Panc1 (cell line): ENCODE results near the gene CADM1. TPM values are rescaled to one million over a fixed set of nuclear protein-coding genes. Genes with fewer than 3 reads are reported as not detected.

Source experiments
- ATAC-seq: fragments of 200-7000 bp; cut with Tn5 transposase; 2 replicates; pipeline ENCODE4 v1.9.1; 2020; ENCODE audit warnings: mild to moderate bottlenecking, moderate library complexity
- BruUV-seq: library from RNA; stranded (reverse); fragments of 400-500 nt; replicated peaks from 2 replicates; lab custom pipeline; 2021; lab: Mats Ljungman, UMichigan
- CTCF ChIA-PET: fragments of 300-600 bp; sonication (Branson Sonifier 250); formaldehyde crosslinking; loops from one replicate; lab custom pipeline; 2022; ENCODE audit warnings: antibody characterized with exemption; lab: Charles Lee
- POLR2A ChIA-PET: fragments of 300-600 bp; sonication (Branson Sonifier 250); formaldehyde crosslinking; loops from one replicate; lab custom pipeline; 2022; ENCODE audit warnings: antibody characterized with exemption; lab: Charles Lee
- DNase-seq: peaks from one replicate; pipeline ENCODE4 v3.0.0-alpha.2; 2010; ENCODE audit warnings: low read depth, low spot score
- H3K27ac ChIP-seq: 2 replicates; pipeline ENCODE4 v1.5.1; 2011; ENCODE audit warnings: mild to moderate bottlenecking, low read length, inconsistent platforms
- H3K27me3 ChIP-seq: fragments of 200-500 bp; sonication (Bioruptor generic); 2 replicates; pipeline ENCODE4 v1.6.0; 2014; ENCODE audit warnings: low read length, inconsistent platforms; ENCODE audit not compliant: control insufficient read depth, insufficient read depth
- H3K36me3 ChIP-seq: fragments of 200-500 bp; sonication (Bioruptor generic); 2 replicates; pipeline ENCODE4 v1.5.1; 2014; ENCODE audit warnings: inconsistent platforms, mild to moderate bottlenecking, low read length, moderate library complexity; ENCODE audit not compliant: control insufficient read depth, insufficient read depth
- H3K4me1 ChIP-seq: 2 replicates; pipeline ENCODE4 v1.5.1; 2011; ENCODE audit warnings: inconsistent platforms, mild to moderate bottlenecking, low read length, moderate library complexity; ENCODE audit not compliant: control insufficient read depth, insufficient read depth
- H3K4me3 ChIP-seq, 2 experiments: 2 replicates each; pipeline ENCODE4 v1.5.1; 2011 to 2012; ENCODE audit warnings: low read depth in 2 of 2, low read length in 2 of 2, mild to moderate bottlenecking in 2 of 2, inconsistent platforms in 1 of 2, moderate library complexity in 1 of 2
- H3K9me3 ChIP-seq: fragments of 200-500 bp; sonication (Bioruptor generic); 2 replicates; pipeline ENCODE4 v1.5.1; 2014; ENCODE audit warnings: low read depth, mild to moderate bottlenecking, inconsistent platforms, low read length, moderate library complexity; ENCODE audit not compliant: control insufficient read depth, insufficient read depth
- CTCF ChIP-seq: fragments of 450-650 bp; IDR thresholded peaks from 2 replicates; pipeline ENCODE4 v1.5.1; 2017; ENCODE audit warnings: mild to moderate bottlenecking
- POLR2AphosphoS5 ChIP-seq: IDR thresholded peaks from 2 replicates; pipeline ENCODE4 v1.6.1; 2012; ENCODE audit warnings: mild to moderate bottlenecking, low read depth, low read length, moderate library complexity
- REST ChIP-seq, 2 experiments: IDR thresholded peaks; 2 replicates each; pipeline ENCODE4 v1.6.1; 2011 to 2012; ENCODE audit warnings: low read depth in 2 of 2, control low read depth in 1 of 2, low read length in 1 of 2, mild to moderate bottlenecking in 1 of 2, moderate library complexity in 1 of 2; ENCODE audit not compliant: insufficient read depth in 1 of 2
- SIN3A ChIP-seq: IDR thresholded peaks from 2 replicates; pipeline ENCODE4 v1.6.1; 2012; ENCODE audit warnings: low read depth, mild to moderate bottlenecking, low read length, moderate library complexity, borderline replicate concordance; ENCODE audit not compliant: insufficient read depth
- TCF7L2 ChIP-seq: IDR thresholded peaks from 2 replicates; pipeline ENCODE4 v1.6.1; 2011; ENCODE audit warnings: mild to moderate bottlenecking, low read depth, low read length, inconsistent platforms
- in situ Hi-C: cut with HindIII; loops from 2 replicates; pipeline ENCODE4 v1.10.0; 2016; ENCODE audit warnings: low sequenced_read_pairs, low pct_unique_long_range_greater_than_20kb
- intact Hi-C: fragments of 100-400 bp; cut with micrococcal nuclease; formaldehyde crosslinking; loops from one replicate; pipeline ENCODE4 v1.10.0; 2022; ENCODE audit not compliant: unreplicated experiment
- total RNA-seq: library from RNA; stranded (reverse); gene quantifications from one replicate; pipeline ENCODE4 v1.2.1, GENCODE V29; 2021; ENCODE audit not compliant: unreplicated experiment

The CADM1 gene
- total RNA-seq, 1 experiment from 2014 or later: 3.9 TPM

GRCh38 chr11:115317277-115318185 lies 186.7 kb downstream of the CADM1 start:
- no peak overlapping the region for H3K4me3 ChIP-seq
- no peaks in the 10 kb centered on the region for H3K36me3 ChIP-seq
- in situ Hi-C loops: no loop called here
- H3K4me1 ChIP-seq: no peaks in the 10 kb centered on the region
- intact Hi-C loops: loop anchor here (5.0 kb wide), 1 partner anchor 545 kb away; no protein-coding TSS in a partner anchor
- POLR2A ChIA-PET: no interaction called here
- H3K9me3 ChIP-seq: no peaks in the 10 kb centered on the region
- no peaks in the 10 kb centered on the region; the same call in 1 of the 2 replicates for H3K27me3 ChIP-seq
- DNase-seq (no peak), ATAC-seq (no peak)
- CTCF ChIA-PET: interaction anchor here (0.5 to 0.6 kb wide), 2 partner anchors 879 to 1788 kb away, joined by 3 to 10 read pairs; no protein-coding TSS in a partner anchor
- BruUV-seq: no TSS peak
- TF ChIP-seq SIN3A: no peak
- no peak for TF ChIP-seq REST (IDR thresholded peaks at IDR 0.05; ENCODE audit: insufficient read depth in 1 of 2, low read depth in 2 of 2, low read length in 1 of 2)
- no peak for TF ChIP-seq CTCF
- no peak for TF ChIP-seq TCF7L2
- no peak for TF ChIP-seq POLR2AphosphoS5
- no peak overlapping the region for H3K27ac ChIP-seq

- Histone ChIP-seq H3K9me3 (no peaks in the 10 kb centered on the region), H3K4me1 (no peaks in the 10 kb centered on the region), H3K27ac (no peak overlapping the region), H3K4me3 (no peak overlapping the region), H3K27me3 (no peaks in the 10 kb centered on the region; the same call in 1 of the 2 replicates), H3K36me3 (no peaks in the 10 kb centered on the region)
- no peak for ATAC-seq
- DNase-seq: no peak
- ChIA-PET POLR2A (no interaction called here), CTCF (interaction anchor here (0.6 kb wide), 1 partner anchor 878 kb away, joined by 10 read pairs; no protein-coding TSS in a partner anchor)
- intact Hi-C loops (loop anchor here (5.0 kb wide), 1 partner anchor 544 kb away; no protein-coding TSS in a partner anchor), in situ Hi-C loops (no loop called here)
- no TSS peak for BruUV-seq
- TF ChIP-seq POLR2AphosphoS5 (no peak), SIN3A (no peak), TCF7L2 (no peak), REST (IDR thresholded peaks at IDR 0.05; ENCODE audit: insufficient read depth in 1 of 2, low read depth in 2 of 2, low read length in 1 of 2) (no peak), CTCF (no peak)
Measured at GRCh38 chr11:115316696-115317095, 187.5 kb downstream of the CADM1 start.
